IMR-90 (cell line): ENCODE data around the gene GDPD1. TPM values are rescaled to one million over a fixed set of nuclear protein-coding genes. Genes with fewer than 3 reads are reported as not detected.
"Not testable (repeated sequence)": the region's sequence is repeated elsewhere in the genome, so short reads cannot be mapped to it uniquely, and the experiment has no call there.

Experiments
- ATAC-seq: fragments of 200-7000 bp; cut with Tn5 transposase; 2 replicates; pipeline ENCODE4 v1.9.1; 2020; ENCODE audit warnings: low read depth, mild to moderate bottlenecking, moderate library complexity
- BruUV-seq: library from RNA; stranded (reverse); fragments of 400-500 nt; replicated peaks from 2 replicates; lab custom pipeline; 2021; lab: Mats Ljungman, UMichigan
- CTCF ChIA-PET: fragments of 300-600 bp; formaldehyde crosslinking; extraction: SDS; loops from one replicate; lab custom pipeline; 2021; ENCODE audit warnings: antibody characterized with exemption; lab: Yijun Ruan, JAX
- POLR2A ChIA-PET: fragments of 300-600 bp; sonication (Branson Sonifier 250); formaldehyde crosslinking; loops from one replicate; lab custom pipeline; 2022; ENCODE audit warnings: antibody characterized with exemption; ENCODE audit not compliant: unreplicated experiment; lab: Charles Lee
- DNase-seq: peaks from one replicate; pipeline ENCODE4 v3.0.0; 2013
- H2AFZ ChIP-seq: replicated peaks from 2 replicates; pipeline ENCODE3; 2013; ENCODE audit warnings: low read length, mild to moderate bottlenecking; ENCODE audit not compliant: poor library complexity
- H2AK5ac ChIP-seq: 2 replicates; pipeline ENCODE4 v1.6.1; 2013; ENCODE audit warnings: low read depth, low read length, inconsistent platforms
- H2AK9ac ChIP-seq: replicated peaks from 2 replicates; pipeline ENCODE3; 2013; ENCODE audit warnings: mild to moderate bottlenecking, low read depth, low read length, moderate library complexity; ENCODE audit not compliant: poor library complexity
- H2BK120ac ChIP-seq: 2 replicates; pipeline ENCODE4 v1.6.1; 2013; ENCODE audit warnings: low read depth, low read length, inconsistent platforms
- H2BK15ac ChIP-seq: 3 replicates; pipeline ENCODE4 v1.6.1; 2013; ENCODE audit warnings: low read depth, low read length, inconsistent platforms
- H2BK20ac ChIP-seq: 2 replicates; pipeline ENCODE4 v1.6.1; 2013; ENCODE audit warnings: low read depth, mild to moderate bottlenecking, inconsistent platforms, low read length, moderate library complexity
- H2BK5ac ChIP-seq: 2 replicates; pipeline ENCODE4 v1.6.1; 2013; ENCODE audit warnings: mild to moderate bottlenecking, low read depth, low read length, inconsistent platforms; ENCODE audit not compliant: poor library complexity, severe bottlenecking
- H3K14ac ChIP-seq: replicated peaks from 2 replicates; pipeline ENCODE4 v1.6.1; 2013; ENCODE audit warnings: low read depth, low read length, inconsistent platforms
- H3K18ac ChIP-seq: 2 replicates; pipeline ENCODE4 v1.6.1; 2013; ENCODE audit warnings: low read depth, low read length, control low read depth
- H3K23ac ChIP-seq: 2 replicates; pipeline ENCODE4 v1.6.1; 2013; ENCODE audit warnings: low read depth, low read length, inconsistent platforms
- H3K27ac ChIP-seq: 2 replicates; pipeline ENCODE4 v1.5.1; 2013; ENCODE audit warnings: mild to moderate bottlenecking, control low read depth, low read length; ENCODE audit not compliant: insufficient read depth
- H3K27me3 ChIP-seq: 2 replicates; pipeline ENCODE4 v1.6.1; 2013; ENCODE audit warnings: low read length; ENCODE audit not compliant: control insufficient read depth, insufficient read depth
- H3K36me3 ChIP-seq: 2 replicates; pipeline ENCODE4 v1.6.1; 2013; ENCODE audit warnings: low read length, mixed read lengths; ENCODE audit not compliant: control insufficient read depth, insufficient read depth
- H3K4ac ChIP-seq: 2 replicates; pipeline ENCODE4 v1.6.1; 2013; ENCODE audit warnings: low read depth, low read length, inconsistent platforms
- H3K4me1 ChIP-seq: 2 replicates; pipeline ENCODE4 v1.6.1; 2013; ENCODE audit warnings: low read length, mixed read lengths; ENCODE audit not compliant: control insufficient read depth, insufficient read depth
- H3K4me2 ChIP-seq: 2 replicates; pipeline ENCODE4 v1.6.1; 2013; ENCODE audit warnings: low read depth, mild to moderate bottlenecking, control low read depth, low read length, moderate library complexity
- H3K4me3 ChIP-seq: 2 replicates; pipeline ENCODE4 v1.5.1; 2013; ENCODE audit warnings: low read depth, mild to moderate bottlenecking, control low read depth, low read length, moderate library complexity; ENCODE audit not compliant: insufficient read depth
- H3K56ac ChIP-seq: 2 replicates; pipeline ENCODE4 v1.6.1; 2013; ENCODE audit warnings: low read length, inconsistent platforms; ENCODE audit not compliant: insufficient read depth; ENCODE audit errors: extremely low read depth
- H3K79me1 ChIP-seq, 2 experiments: 2 replicates each; pipeline ENCODE4 v1.6.1; 2013; ENCODE audit warnings: low read length in 2 of 2, inconsistent platforms in 1 of 2, low read depth in 1 of 2
- H3K9ac ChIP-seq: 2 replicates; pipeline ENCODE4 v1.6.1; 2013; ENCODE audit warnings: low read depth, low read length, control low read depth
- H3K9me1 ChIP-seq: 2 replicates; pipeline ENCODE4 v1.6.1; 2013; ENCODE audit warnings: low read length, inconsistent platforms; ENCODE audit not compliant: insufficient read depth
- H3K9me3 ChIP-seq: 2 replicates; pipeline ENCODE4 v1.6.1; 2013; ENCODE audit warnings: low read length; ENCODE audit not compliant: control insufficient read depth, insufficient read depth
- H4K20me1 ChIP-seq: 2 replicates; pipeline ENCODE4 v1.6.1; 2013; ENCODE audit warnings: low read length, inconsistent platforms; ENCODE audit not compliant: insufficient read depth
- H4K5ac ChIP-seq: 2 replicates; pipeline ENCODE4 v1.6.1; 2013; ENCODE audit warnings: mild to moderate bottlenecking, low read depth, low read length, control low read depth
- H4K8ac ChIP-seq, 2 experiments: 2 replicates each; pipeline ENCODE4 v1.6.1; 2013; ENCODE audit warnings: low read depth in 2 of 2, low read length in 2 of 2, control low read depth in 1 of 2, inconsistent platforms in 1 of 2
- H4K91ac ChIP-seq: 2 replicates; pipeline ENCODE4 v1.6.1; 2013; ENCODE audit warnings: low read depth, low read length, inconsistent platforms; ENCODE audit not compliant: insufficient read depth
- FOS ChIP-seq: fragments of 150-350 bp; IDR thresholded peaks from 2 replicates; pipeline ENCODE4 v1.6.1; 2016; ENCODE audit warnings: low read depth, low read length
- WGBS, 2 experiments: methylation state at CpG; one replicate each; pipeline versions ENCODE4 v1.1.5 to v1.1.7; 2013; ENCODE audit warnings: missing lambda C conversion rate in 2 of 2; ENCODE audit not compliant: insufficient read length in 1 of 2; ENCODE audit errors: extremely low coverage in 2 of 2; 5-methylcytosine and 5-hydroxymethylcytosine counted together
- dilution Hi-C: fragments of 300-500 bp; cut with HindIII; formaldehyde crosslinking; loops from one replicate; pipeline ENCODE4 v1.14.3; 2018; ENCODE audit warnings: low sequenced_read_pairs; ENCODE audit not compliant: unreplicated experiment
- in situ Hi-C: fragments of 300-500 bp; cut with MboI; formaldehyde crosslinking; loops from 3 replicates; pipeline ENCODE4 v1.14.3; 2019; ENCODE audit warnings: low sequenced_read_pairs, inconsistent platforms, mixed read lengths
- intact Hi-C: fragments of 100-400 bp; cut with micrococcal nuclease; formaldehyde crosslinking; loops from 2 replicates; pipeline ENCODE4 v1.10.0; 2022
- polyA plus RNA-seq, 3 experiments: library from polyadenylated mRNA; depleted of rRNA; stranded (reverse); fragments of >200 nt; gene quantifications; 2 replicates each; pipeline ENCODE4 v1.2.3, GENCODE V29; 2012; ENCODE audit warnings: low replicate concordance in 1 of 3
- total RNA-seq: library from RNA; depleted of rRNA; stranded (reverse); fragments of >200 nt; gene quantifications from 2 replicates; pipeline ENCODE4 v1.2.3, GENCODE V29; 2012

GDPD1 gene
- total and polyA plus RNA-seq, 2 of the 4 experiments (the other 2 are of a cell fraction) = 0.72 to 0.84 TPM

GRCh38 chr17:59178266-59178985 lies 41.9 kb upstream of the GDPD1 start (continued):
- TF ChIP-seq FOS = no peak

- ATAC-seq, H3K14ac ChIP-seq, H3K4me1 ChIP-seq, H2BK15ac ChIP-seq, POLR2A ChIA-PET, H4K8ac ChIP-seq, H4K5ac ChIP-seq, H3K4me3 ChIP-seq, dilution Hi-C loops, H3K27ac ChIP-seq, H2BK120ac ChIP-seq, intact Hi-C loops, H3K23ac ChIP-seq, H3K9me1 ChIP-seq, H3K27me3 ChIP-seq, H2AFZ ChIP-seq, H2AK5ac ChIP-seq, H3K56ac ChIP-seq, H2BK5ac ChIP-seq, H3K9ac ChIP-seq, H3K4ac ChIP-seq, in situ Hi-C loops, H3K18ac ChIP-seq, H2AK9ac ChIP-seq, H2BK20ac ChIP-seq, H3K9me3 ChIP-seq, H4K91ac ChIP-seq, H3K36me3 ChIP-seq, H4K20me1 ChIP-seq, DNase-seq, H3K4me2 ChIP-seq, BruUV-seq: not testable (repeated sequence)
- H3K79me1 ChIP-seq = peaks cover 23 to 64% of the 10 kb centered on the region in 2 experiments
- CTCF ChIA-PET = interaction anchor here (0.6 to 2.0 kb wide), 3 partner anchors 8 to 88 kb away, joined by 3 to 5 read pairs (median 3); no protein-coding TSS in a partner anchor
- WGBS, 2 experiments = 93% methylated on average over 10 of the region's 11 CpGs; no CpG with 5 or more reads in 1 of the 2 experiments
Observed at GRCh38 chr17:59179601-59180000, 40.7 kb upstream of the GDPD1 start.
